ENCODE data around the gene CACNB1. TPM values are rescaled to one million over a fixed set of nuclear protein-coding genes. Genes with fewer than 3 reads are reported as not detected.
A peak's percentile ranks its signal among the peaks of the same experiment; 100 is the strongest.

CACNB1 gene
- polyA plus RNA-seq, 1 donor, result 259 TPM

DNA sequence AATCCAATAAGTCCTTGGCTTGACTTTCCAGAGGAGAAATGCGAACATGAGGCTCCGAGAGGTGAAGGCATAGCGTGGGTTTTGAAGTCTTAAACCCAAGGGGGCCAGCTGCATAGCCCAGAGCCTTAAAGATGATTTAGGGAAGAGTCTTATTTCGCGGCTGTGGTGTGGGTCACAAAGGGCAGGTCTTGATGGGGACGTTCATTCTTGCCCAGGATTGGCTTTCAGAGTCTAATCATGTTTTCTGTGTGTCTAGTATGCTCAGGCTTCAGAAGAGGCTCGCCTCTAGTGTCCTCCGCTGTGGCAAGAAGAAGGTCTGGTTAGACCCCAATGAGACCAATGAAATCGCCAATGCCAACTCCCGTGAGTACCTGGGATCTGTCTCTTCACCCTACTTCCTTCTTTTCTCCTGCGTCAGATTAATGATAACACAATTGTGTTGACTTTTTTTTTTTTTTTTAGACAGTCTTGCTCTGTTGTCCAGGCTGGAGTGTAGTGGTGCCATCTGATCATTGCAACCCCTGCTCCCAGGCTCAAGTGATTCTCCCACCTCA lies 3.6 kb upstream of the CACNB1 start:
- DNase-seq, result no peak

DNA sequence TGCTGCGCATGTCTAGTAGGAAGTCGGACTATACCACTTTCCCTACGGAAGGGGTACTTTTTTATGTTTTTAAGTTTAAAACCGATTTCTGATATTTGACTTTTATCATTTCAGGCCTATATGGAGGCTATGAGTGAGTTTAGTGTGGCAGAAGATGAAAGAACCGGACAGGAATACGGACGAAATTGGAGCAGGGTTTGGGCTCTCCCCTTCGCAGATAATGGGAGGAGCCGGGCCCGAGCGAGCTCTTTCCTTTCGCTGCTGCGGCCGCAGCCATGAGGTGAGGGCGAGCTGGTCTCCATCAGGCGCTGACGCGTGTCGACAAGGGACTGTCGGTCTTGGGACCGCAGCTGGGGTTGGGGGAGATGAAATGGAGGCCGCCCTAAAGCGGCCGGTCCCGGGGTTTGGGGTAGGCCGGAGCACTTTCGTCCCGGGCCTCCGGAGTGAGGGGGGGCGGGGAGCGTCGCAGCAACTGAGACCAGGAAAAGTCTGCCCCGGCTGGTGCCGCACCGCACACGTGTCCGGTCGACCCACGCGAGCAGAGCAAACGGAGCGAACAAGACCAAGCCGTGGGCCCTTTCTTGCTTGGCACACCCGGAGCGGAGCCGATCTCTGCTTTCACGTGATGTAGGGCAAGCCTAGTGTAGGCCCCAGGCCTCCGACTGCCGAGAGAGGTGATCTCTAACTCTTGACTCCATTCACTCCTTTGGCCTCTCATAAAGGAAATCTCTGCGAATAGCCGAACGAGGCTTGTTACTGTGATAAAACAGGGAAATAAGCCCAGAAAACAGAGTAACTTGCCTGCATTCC lies 2.8 kb upstream of the CACNB1 start, which contains the start of gene RPL19:
Gene RPL19 (plus strand): TSS at position 214 of the 810 bp plus-strand sequence. CDS start 62 bp downstream, at position 276.
- DNase-seq, result peak; percentile 91

DNA sequence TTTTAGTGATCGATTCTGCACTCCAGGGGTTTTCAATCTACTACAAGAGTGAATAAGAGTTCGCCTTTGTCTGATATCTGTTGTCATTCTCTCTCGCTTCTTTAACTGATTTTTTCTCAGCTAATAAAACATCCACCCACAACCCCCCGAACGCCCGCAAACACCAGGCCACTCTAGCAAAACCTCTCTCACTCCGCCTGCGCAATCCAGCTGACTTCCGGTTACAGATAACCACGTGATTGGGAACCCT lies 2.3 kb upstream of the CACNB1 start:
- DNase-seq, result no peak

DNA sequence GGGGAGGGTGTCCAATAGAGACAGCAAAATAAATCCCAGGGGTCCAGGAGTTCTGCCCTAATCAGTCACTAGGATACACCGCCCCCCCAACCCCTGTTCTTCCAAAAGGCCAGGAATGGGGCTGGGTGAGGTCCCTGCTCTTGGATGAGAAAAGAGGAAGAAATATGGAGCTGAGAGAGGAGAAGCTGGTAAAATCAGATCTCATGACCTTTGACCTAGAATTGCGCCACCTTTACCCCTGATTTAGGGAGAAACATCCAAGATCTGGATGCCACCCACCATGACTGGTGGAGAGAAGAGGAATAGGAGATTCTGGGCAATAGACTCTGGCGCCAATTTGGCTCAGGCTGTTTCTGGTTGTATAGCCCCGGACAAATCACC lies 707 bp upstream of the CACNB1 start:
- DNase-seq, result no peak

DNA sequence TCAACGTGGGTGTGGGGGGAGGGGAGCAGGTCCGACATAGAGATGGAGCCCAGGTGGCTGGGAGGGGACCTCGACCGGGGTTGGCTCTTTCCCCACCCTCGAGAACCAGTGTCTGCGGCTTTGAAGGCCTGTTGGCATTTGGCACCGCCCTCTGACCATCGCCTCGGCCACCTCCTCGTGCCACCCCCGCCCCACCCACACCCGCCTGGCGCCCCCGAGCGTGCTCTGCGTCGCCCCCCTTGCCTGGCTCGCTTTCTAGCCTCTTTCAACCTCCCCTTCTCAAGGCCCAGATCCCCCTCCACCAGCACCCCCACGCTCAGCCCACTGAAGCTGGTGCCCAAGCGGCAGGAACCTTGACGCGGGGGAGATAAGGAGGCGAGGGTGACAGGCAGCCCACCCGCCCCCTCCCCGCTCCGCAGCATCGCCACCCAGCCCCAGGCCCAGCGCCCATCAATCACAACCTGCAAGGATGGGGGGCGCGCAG lies 619 bp downstream of the CACNB1 start:
- DNase-seq, result no peak

DNA sequence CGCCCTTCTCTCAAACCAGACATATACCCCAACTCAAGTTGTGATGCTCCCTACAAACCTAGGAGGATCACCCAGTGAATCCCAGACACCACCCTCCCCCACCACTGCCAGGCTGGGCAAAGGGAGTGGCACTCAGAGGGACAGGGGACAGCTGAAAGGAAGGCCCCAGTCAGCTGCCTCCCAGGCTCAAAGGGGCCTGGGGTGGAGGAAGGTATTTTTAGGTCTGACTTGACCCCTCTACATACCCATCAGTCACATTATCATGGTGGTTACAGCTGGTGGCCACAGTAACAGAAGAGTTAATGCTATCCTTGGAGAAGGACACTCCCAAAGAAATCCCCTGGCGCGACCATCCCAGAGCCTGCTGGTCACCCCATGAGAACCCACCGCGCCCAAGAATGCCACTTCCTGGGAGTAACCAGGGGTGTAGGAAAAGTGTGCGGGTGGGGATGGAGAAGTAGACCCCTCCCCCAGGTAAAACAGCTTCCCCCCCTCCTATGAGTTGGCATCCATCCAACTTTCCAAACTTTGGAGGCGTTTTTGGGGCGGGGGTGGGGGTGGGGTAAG lies 1.1 kb downstream of the CACNB1 start:
- DNase-seq, result no peak

DNA sequence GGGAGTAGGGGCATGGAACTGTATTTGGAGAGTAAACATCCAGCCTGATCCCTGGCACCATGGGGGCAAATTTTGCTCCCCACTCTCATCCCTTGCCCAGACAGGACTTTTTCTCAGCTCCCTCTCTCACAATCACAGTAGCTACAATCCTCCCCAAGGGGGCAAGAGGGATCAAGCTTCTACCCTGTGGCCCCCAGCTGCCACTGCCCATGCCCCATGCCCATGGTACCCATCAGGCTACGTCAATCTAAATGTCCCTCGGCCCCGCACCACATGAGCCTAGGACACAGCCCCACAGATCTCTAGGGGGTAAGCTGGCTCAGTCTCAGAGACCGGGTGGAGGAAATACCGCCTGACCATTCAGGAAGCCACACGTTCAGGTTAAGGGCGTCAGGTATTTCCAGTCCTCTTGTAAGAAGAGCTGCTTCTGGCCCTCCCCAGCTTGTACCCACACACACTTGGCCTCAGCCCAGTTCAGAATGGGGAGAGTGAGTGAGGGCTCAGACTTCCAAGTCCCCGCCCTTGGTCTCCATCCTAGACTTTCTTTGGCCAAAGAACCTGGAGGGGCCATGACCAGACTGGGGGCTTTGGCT lies 1.8 kb downstream of the CACNB1 start:
- DNase-seq, result no peak

DNA sequence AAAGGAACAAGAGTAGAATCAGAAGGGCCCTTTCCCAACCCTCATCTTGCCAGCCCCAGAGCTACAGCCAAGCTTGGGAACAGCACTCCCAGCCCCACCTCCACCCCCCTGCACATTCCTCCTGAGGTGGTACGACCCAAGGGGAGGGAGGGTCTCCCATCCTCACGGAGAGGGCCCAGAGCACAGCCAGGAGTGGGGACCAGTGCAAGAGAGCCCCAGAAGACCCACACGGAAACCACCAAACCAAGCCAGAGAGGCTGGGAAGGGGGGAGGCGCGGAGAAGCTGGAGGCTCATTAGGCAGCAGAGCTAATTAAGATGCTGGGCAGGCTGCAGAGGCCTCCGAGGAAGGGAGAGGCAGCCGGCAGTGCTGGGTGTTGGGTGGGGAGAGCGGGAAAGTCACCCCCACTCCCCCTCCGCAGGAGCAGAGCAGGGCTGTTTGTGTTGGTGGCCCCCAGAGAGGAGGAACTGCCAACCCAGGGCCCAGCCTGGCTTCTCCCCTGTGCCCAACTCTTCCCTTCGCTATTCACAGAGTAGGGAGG lies 2.4 kb downstream of the CACNB1 start:
- no peak for DNase-seq

DNA sequence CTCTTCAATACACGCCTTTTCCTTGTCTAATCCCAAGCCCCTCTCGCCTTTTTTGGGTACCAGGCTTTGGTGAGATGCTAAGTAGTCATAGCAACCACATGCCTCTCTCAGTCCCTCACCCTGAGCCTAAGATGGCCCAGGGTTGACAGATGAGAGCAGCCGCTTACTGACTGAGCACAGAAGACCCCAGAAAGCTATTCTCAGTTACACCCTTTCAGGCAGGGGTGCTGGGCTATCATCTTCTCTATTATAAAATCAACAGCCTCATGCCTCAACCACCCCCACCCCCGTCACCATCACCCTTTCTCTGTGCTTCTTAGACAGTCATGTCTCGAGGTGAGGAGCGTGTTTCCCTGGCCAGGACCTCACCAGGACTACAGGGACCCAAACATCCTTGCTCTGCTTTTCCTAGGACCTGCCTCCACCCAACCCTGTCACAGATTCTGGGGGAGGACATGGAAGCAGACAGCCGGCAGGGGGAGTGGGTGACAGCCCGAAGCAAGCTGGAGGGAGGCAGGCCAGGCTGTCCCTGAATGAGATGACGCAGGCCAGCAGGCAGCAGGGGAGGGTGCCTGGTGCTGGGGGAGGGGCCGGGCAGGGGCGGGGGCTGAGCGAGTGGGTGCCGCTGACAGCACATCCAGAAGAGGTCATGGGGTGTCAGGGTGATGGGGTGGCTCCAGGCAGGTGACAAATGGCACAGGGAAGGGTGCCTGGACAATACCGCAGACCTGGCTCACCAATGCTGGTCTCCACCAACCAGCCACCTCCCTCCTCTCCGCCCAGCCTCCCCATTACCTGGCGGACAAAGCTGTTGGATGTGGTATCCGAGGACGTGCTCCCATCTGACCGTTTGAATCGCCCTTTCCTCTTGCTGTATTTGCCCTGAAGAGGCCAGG lies 3.1 kb downstream of the CACNB1 start:
- peak; percentile 59 for DNase-seq

DNA sequence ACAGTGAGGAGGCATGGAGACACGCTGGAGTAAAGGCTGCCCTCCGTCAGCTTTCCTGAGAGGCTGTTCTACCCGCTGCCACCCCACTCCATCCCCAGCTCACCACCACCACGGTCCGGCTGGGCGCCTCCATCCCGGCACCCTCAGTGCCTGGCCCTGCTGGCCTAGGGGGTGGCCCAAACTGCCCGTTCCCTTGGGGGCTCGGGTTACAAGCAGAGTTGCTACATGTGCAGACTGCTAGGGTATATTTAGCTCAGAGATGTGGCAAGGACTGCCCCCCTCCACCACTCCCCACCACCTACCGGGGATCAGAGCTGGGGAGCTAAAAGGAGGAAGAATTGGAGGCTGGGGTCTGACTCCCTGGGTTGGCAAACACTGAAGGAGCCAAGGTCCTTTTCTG lies 4.1 kb downstream of the CACNB1 start:
- no peak for DNase-seq

DNA sequence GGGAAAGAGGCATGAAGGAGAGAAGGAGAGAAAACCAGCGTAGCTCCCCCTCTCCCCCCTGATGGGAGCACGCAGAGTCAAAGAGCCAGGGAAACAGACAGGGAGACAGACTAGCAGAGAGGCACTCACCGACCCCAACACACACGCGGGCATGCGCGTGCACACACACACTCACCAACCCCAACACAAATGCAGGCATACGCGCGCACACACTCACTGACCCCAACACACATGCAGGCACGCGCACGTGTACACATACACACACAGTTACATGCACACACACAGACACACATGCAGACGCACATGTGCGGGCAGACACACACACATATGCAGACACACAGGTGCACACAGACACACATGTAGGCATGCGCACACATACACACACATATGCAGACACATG lies 4.6 kb downstream of the CACNB1 start:
- no peak for DNase-seq

DNA sequence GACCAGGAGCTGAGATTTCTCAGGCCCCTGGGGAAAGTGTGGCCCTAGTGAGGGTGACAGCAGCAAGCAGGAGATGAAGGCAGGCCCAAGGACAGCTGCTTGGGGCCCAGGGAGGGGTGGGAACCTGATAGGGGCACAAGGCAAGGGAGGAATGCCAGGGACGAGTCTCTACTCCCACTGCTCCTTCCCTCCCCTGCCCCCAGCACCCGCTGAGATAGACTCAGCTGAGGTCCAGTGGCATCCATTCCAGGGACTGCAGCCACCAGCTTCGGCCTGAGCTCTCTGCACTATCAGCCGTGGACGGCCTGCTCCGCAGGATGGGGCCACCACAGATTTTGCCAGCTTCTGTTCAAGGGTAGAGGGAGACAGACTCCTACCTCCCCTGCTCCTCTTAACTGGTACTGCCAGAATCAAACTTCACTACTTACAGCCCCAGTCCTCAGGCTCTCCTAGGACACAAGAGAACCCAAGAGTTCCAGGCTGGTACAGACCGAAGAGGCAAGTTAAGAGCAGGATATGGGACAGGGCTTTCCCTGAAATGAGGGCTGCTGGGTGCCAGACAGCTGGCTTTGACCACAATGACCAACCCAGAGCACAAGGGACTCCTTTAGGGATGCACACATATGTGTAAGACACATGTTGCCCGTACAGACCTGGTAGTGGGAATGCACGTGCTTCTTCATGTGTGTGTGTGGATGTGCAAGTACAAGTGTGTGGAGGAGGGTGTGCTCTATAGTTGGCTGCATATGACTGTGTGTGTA lies 5.5 kb downstream of the CACNB1 start:
- no peak for DNase-seq

DNA sequence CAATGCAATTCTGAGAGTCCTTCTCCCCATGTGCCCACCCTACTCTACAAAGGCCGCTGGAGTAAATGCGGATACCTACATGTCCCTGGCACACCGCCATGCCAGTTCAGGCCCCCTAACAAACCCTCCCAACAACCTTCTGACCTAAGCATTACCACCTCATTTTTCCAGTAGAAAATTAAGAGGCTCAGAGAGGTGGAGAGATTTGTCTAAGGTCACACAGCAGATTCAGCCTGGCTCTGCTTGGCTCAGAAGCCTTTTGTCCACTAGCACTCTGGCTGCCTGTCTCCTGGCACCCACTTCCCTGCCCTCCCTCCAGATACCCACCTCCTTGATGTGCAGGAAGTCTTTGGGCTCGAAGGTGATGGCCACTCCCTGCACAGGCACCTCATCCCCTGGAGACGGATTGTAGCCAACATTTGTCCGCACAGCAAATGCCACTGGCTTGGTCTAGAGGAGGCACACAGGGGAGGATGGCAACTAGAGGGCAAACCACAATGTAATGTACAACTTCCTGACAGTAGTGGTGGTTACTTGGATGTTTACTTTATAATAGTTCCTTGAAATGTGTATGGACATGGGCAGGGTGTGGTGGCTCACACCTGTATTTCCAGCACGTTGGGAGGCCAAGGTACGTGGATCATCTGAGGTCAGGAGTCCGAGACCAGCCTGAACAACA lies 10.2 kb downstream of the CACNB1 start:
- no peak for DNase-seq

DNA sequence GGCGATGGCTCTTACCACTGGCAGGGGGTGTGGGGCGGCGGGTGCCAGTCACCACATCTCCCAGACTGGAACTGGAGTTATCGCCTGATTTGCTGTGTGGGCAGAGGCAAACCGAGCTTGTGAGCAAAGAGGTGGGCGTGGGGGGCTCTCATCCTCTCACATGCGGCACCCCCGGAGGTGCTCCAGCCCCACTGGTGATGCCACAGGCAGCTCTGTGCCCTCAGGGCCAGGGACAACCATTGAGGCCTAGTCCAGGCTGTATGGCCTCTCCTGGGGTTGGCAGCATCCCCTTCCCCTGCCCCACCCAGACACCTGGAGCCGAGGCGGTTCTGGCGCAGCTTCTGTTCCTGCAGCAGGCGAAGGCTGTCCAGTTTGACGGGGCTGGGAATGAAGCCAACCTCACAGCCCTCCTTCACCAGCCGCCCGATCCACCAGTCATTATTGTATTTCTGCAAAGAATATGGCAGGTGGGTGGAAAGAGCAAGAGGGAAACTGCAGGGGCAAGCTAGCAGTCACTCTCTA lies 10.9 kb downstream of the CACNB1 start:
- no peak for DNase-seq

DNA sequence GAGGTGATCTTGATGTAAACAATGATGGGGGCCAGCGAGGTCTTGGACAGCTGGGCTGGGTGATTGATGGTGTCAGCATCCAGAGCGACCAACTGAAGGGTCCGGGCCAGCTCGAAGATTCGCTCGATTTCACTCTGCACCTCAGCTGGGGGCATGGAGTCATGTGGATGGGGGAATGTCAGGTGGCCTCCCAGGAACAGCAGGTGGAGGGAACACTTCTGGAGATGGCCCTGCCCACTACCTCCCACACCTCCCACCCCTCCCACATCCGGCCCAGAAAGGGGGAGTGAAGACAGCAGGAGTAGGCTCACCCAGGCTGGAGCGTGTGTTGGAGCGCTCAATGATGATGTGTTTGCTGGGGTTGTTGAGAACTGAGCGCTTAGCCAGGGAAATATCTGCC lies 13.7 kb downstream of the CACNB1 start:
- no peak for DNase-seq

DNA sequence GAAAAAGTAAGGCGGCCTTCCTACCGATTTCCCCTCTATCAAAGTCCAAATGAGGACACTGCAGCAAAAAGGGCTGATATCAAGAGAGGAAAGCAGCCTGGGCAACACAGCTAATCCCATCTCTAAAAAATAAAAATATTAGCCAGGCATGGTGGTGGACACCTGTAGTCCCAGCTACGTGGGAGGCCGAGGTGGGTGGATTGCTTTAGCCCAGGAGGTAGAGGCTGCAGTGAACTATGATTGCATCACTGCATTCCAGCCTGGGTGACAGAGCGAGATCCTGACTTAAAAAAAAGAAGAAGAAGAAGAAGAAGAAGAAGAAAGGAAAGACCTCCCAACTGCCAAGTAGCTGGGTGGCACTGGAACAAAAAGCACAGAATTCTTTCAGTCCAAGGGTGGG lies 14.4 kb downstream of the CACNB1 start:
- no peak for DNase-seq

DNA sequence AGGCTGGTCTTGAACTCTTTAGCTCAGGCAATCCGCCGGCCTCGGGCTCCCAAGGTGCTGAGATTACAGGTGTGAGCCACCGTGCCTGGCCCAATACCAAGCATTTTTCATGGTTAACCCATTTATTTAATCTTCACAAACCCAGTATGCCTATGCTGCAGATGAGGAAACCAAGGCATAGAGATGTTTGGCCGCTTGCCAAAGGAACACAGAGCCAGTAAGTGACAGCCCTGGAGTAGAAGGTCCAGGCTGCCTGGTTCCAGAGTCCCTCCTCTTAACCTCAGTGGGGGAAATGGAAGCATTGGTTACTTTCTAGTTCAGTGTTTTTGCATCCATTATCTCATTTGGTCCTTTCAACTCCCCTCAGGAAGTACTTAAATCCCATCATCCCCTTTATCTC lies 16.2 kb downstream of the CACNB1 start:
- no peak for DNase-seq

DNA sequence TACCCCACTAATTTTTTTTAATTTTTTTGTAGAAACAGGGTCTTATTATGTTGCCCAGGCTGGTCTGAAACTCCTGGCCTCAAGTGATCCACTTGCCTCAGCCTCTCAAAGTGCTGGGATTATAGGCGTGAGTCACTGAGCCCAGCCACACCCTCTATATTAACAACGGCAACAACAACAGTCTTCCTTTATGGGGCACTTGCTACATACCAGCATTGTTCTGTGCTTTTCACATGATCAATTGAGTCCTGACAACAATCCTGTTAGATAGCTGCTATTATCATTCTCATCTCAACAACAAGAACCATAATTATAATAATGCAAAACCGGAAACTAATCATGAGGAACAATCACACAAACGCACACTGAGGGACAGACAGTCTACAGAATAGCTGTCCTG lies 18.9 kb downstream of the CACNB1 start:
- no peak for DNase-seq

DNA sequence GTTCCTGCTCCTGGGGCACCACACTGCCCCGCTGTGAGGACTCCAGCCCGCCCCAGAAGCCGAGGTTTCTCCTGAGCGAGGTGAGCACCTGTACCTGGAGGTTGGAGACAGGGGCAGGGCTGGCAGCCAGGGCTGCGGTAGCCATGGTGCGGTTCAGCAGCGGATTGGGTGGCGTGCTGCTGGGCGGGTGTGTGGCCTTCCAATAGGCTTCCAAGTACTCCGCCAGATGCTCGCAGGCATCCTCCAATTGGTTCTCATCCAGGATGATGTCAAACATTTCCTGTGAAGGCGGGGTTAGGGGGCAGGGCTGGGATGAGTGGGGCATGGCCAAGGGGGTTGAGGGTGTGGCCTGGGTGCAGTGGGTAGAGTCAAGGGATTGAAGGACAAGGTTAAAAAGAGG lies 20.2 kb downstream of the CACNB1 start:
- DNase-seq, result no peak

DNA sequence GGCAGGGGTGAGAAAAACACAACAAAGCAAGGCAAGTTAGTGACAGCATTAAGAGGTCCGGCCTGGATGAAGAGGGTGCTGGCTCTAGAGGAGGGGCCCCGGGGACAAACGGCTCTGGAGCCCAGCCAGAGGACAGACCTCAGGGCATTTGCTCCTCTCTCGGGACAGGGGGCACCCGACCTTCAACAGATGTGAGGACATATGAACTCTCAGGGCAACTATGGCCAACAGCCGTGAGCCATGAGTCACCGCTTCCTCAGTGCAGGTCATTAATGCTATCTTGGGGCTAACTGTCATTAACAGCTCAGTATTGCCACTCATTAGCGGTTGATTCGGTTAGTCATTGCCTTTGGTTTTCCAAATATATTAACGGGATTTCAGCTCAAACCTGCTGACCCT lies 21.8 kb downstream of the CACNB1 start:
- DNase-seq, result no peak

All from hindlimb muscle (tissue), 1 donor.